HCT116 (cell line): ENCODE results near the gene HSPG2. TPM values are rescaled to one million over a fixed set of nuclear protein-coding genes. Genes with fewer than 3 reads are reported as not detected.

Source experiments
- ATAC-seq: fragments of 200-7000 bp; cut with Tn5 transposase; 2 replicates; pipeline ENCODE4 v1.9.1; 2020; ENCODE audit warnings: mild to moderate bottlenecking, moderate library complexity
- BruUV-seq: library from RNA; stranded (reverse); fragments of 400-500 nt; replicated peaks from 2 replicates; lab custom pipeline; 2021; lab: Mats Ljungman, UMichigan
- CTCF ChIA-PET: fragments of 300-600 bp; sonication (Branson Sonifier 250); formaldehyde crosslinking; loops from one replicate; lab custom pipeline; 2021; ENCODE audit warnings: antibody characterized with exemption; lab: Charles Lee
- POLR2A ChIA-PET: fragments of 300-600, 350-600 bp; sonication (Branson Sonifier 250); formaldehyde crosslinking; loops from one replicate; lab custom pipeline; 2021; ENCODE audit warnings: antibody characterized with exemption; lab: Charles Lee
- RAD21 ChIA-PET, 2 experiments: fragments of 300-600 bp; sonication (Branson Sonifier 250); formaldehyde crosslinking; loops; one replicate each; lab custom pipeline; 2023; ENCODE audit warnings: low total read pairs in 2 of 2; ENCODE audit not compliant: uncharacterized antibody in 2 of 2, unreplicated experiment in 2 of 2, low non-redundant PET in 1 of 2; lab: Charles Lee
- DNase-seq: peaks from one replicate; pipeline ENCODE4 v3.0.0-alpha.2; 2010; ENCODE audit warnings: low read depth, low spot score
- H2AFZ ChIP-seq: fragments of 200-600 bp; shearing (Covaris generic), sonication (generic); 2 replicates; pipeline ENCODE4 v1.6.1; 2017; ENCODE audit warnings: low read depth, mixed run types, mixed read lengths, antibody characterized with exemption, low read length; ENCODE audit not compliant: poor library complexity, severe bottlenecking
- H3K27ac ChIP-seq: 2 replicates; pipeline ENCODE4 v1.5.1; 2012; ENCODE audit warnings: low read depth, low read length
- H3K27me3 ChIP-seq: fragments of 200-600 bp; sonication (generic); 2 replicates; pipeline ENCODE4 v1.6.1; 2016; ENCODE audit warnings: mixed run types, low read length, mixed read lengths; ENCODE audit not compliant: insufficient read depth
- H3K36me3 ChIP-seq, 2 experiments: fragments of 200-500 bp in 1 of 2; fragments of 200-600 bp in 1 of 2; sonication (Bioruptor generic) in 1 of 2; sonication (generic) in 1 of 2; 2 replicates each; pipeline versions ENCODE4 v1.5.1 to v1.6.1; 2014 to 2016; ENCODE audit warnings: low read length in 2 of 2, inconsistent platforms in 1 of 2, mixed read lengths in 1 of 2, mixed run types in 1 of 2; ENCODE audit not compliant: insufficient read depth in 2 of 2, control insufficient read depth in 1 of 2
- H3K4me1 ChIP-seq, 2 experiments: fragments of 200-600 bp in 1 of 2; sonication (generic) in 1 of 2; 2 replicates each; pipeline versions ENCODE4 v1.5.1 to v1.6.1; 2012 to 2017; ENCODE audit warnings: low read length in 2 of 2, inconsistent platforms in 1 of 2, mild to moderate bottlenecking in 1 of 2, mixed read lengths in 1 of 2, mixed run types in 1 of 2, moderate library complexity in 1 of 2; ENCODE audit not compliant: insufficient read depth in 2 of 2, control insufficient read depth in 1 of 2
- H3K4me2 ChIP-seq: fragments of 200-600 bp; sonication (generic); 2 replicates; pipeline ENCODE4 v1.6.1; 2017; ENCODE audit warnings: mixed run types, low read length, mixed read lengths
- H3K4me3 ChIP-seq, 2 experiments: fragments of 200-600 bp in 1 of 2; sonication (generic) in 1 of 2; replicated peaks in 1 of 2; 2 replicates each; pipeline ENCODE4 v1.5.1; 2011 to 2016; ENCODE audit warnings: low read length in 2 of 2, control low read depth in 1 of 2, low read depth in 1 of 2, mild to moderate bottlenecking in 1 of 2, mixed read lengths in 1 of 2, mixed run types in 1 of 2
- H3K79me2 ChIP-seq: fragments of 200-600 bp; sonication (generic); 2 replicates; pipeline ENCODE4 v1.6.1; 2017; ENCODE audit warnings: mild to moderate bottlenecking, mixed run types, low read length, moderate library complexity, mixed read lengths; ENCODE audit not compliant: insufficient read depth
- H3K9ac ChIP-seq: fragments of 200-600 bp; sonication (generic); 2 replicates; pipeline ENCODE4 v1.6.1; 2016; ENCODE audit warnings: low read length, mixed read lengths
- H3K9me2 ChIP-seq: fragments of 200-600 bp; sonication (generic), shearing (Covaris generic); 2 replicates; pipeline ENCODE4 v1.6.1; 2017; ENCODE audit warnings: mixed run types, mild to moderate bottlenecking, moderate library complexity; ENCODE audit not compliant: insufficient read depth
- H3K9me3 ChIP-seq, 2 experiments: fragments of 200-500 bp in 1 of 2; fragments of 200-600 bp in 1 of 2; sonication (Bioruptor generic) in 1 of 2; sonication (generic) in 1 of 2; 2 replicates each; pipeline ENCODE4 v1.6.1; 2014 to 2017; ENCODE audit warnings: low read length in 2 of 2, mixed read lengths in 2 of 2, inconsistent platforms in 1 of 2, low read depth in 1 of 2, mild to moderate bottlenecking in 1 of 2, mixed run types in 1 of 2, moderate library complexity in 1 of 2; ENCODE audit not compliant: control insufficient read depth in 1 of 2, insufficient read depth in 1 of 2
- H4K20me1 ChIP-seq: fragments of 200-600 bp; sonication (generic), shearing (Covaris generic); 2 replicates; pipeline ENCODE4 v1.6.1; 2017; ENCODE audit warnings: mixed run types, mild to moderate bottlenecking, moderate library complexity; ENCODE audit not compliant: insufficient read depth
- ATF3 ChIP-seq: IDR thresholded peaks from 2 replicates; pipeline ENCODE4 v1.6.1; 2012
- CBX3 ChIP-seq: IDR thresholded peaks from 2 replicates; pipeline ENCODE4 v1.6.1; 2012; ENCODE audit warnings: low read depth
- CEBPB ChIP-seq: IDR thresholded peaks from 2 replicates; pipeline ENCODE4 v1.6.1; 2012; ENCODE audit warnings: low read depth
- CTCF ChIP-seq, 3 experiments: fragments of 200-600 bp in 1 of 3; sonication (generic) in 1 of 3; IDR thresholded peaks in 2 of 3; conservative IDR thresholded peaks in 1 of 3; 2 replicates each; pipeline ENCODE4 v1.5.1; 2012 to 2017; ENCODE audit warnings: low read depth in 2 of 3, low read length in 2 of 3, antibody characterized with exemption in 1 of 3, borderline replicate concordance in 1 of 3, control low read depth in 1 of 3, mild to moderate bottlenecking in 1 of 3, mixed read lengths in 1 of 3, mixed run types in 1 of 3, moderate library complexity in 1 of 3; ENCODE audit not compliant: insufficient read depth in 1 of 3
- EZH2 ChIP-seq: fragments of 200-600 bp; sonication (generic); IDR thresholded peaks from 2 replicates; pipeline ENCODE4 v1.6.1; 2017; ENCODE audit warnings: antibody characterized with exemption, mixed run types
- EZH2phosphoT487 ChIP-seq: fragments of 200-600 bp; IDR thresholded peaks from 2 replicates; pipeline ENCODE4 v1.6.1; 2018; ENCODE audit warnings: antibody characterized with exemption, borderline replicate concordance
- MAX ChIP-seq: IDR thresholded peaks from 2 replicates; pipeline ENCODE4 v1.6.1; 2012
- POLR2A ChIP-seq: IDR thresholded peaks from 2 replicates; pipeline ENCODE4 v1.7.0; 2011; ENCODE audit warnings: borderline replicate concordance; ENCODE audit not compliant: insufficient read depth, insufficient read length; ENCODE audit errors: extremely low read depth
- POLR2AphosphoS5 ChIP-seq: IDR thresholded peaks from 2 replicates; pipeline ENCODE4 v1.6.1; 2011; ENCODE audit warnings: mild to moderate bottlenecking, low read depth, low read length, moderate library complexity
- RAD21 ChIP-seq: IDR thresholded peaks from 2 replicates; pipeline ENCODE4 v1.6.1; 2012; ENCODE audit warnings: low read depth, mild to moderate bottlenecking
- SIN3A ChIP-seq: IDR thresholded peaks from 2 replicates; pipeline ENCODE4 v1.6.1; 2012; ENCODE audit warnings: low read depth
- SP1 ChIP-seq: IDR thresholded peaks from 2 replicates; pipeline ENCODE4 v1.6.1; 2012; ENCODE audit warnings: low read depth
- SRF ChIP-seq: IDR thresholded peaks from 2 replicates; pipeline ENCODE4 v1.6.1; 2012; ENCODE audit warnings: low read depth
- YY1 ChIP-seq: IDR thresholded peaks from 2 replicates; pipeline ENCODE4 v1.6.1; 2011; ENCODE audit warnings: low read length, low read depth, moderate library complexity, mild to moderate bottlenecking; ENCODE audit not compliant: insufficient replicate concordance; ENCODE audit errors: extremely low read depth
- ZBTB33 ChIP-seq: IDR thresholded peaks from 2 replicates; pipeline ENCODE4 v1.6.1; 2011; ENCODE audit warnings: mild to moderate bottlenecking, low read length, moderate library complexity; ENCODE audit not compliant: insufficient replicate concordance; ENCODE audit errors: extremely low read depth
- ZFX ChIP-seq: fragments of 450-650 bp; IDR thresholded peaks from 2 replicates; pipeline ENCODE4 v1.6.1; 2017
- intact Hi-C: fragments of 100-400 bp; cut with micrococcal nuclease; formaldehyde crosslinking; loops from 2 replicates; pipeline ENCODE4 v1.10.0; 2022
- total RNA-seq: library from RNA; stranded (reverse); gene quantifications from one replicate; pipeline ENCODE4 v1.2.1, GENCODE V29; 2021; ENCODE audit not compliant: unreplicated experiment

Gene HSPG2
- total RNA-seq, 1 experiment from 2014 or later: 55.7 TPM

GRCh38 chr1:21878009-21878773 is 58.9 kb downstream of the HSPG2 start:
- no peak overlapping the region for H3K4me2 ChIP-seq
- BruUV-seq: no TSS peak
- H3K27me3 ChIP-seq: no peaks in the 10 kb centered on the region
- no peak overlapping the region for H3K27ac ChIP-seq
- intact Hi-C loops: no loop called here
- RAD21 ChIA-PET: no interaction called here
- no peaks in the 10 kb centered on the region for H4K20me1 ChIP-seq
- H3K4me1 ChIP-seq: no peaks in the 10 kb centered on the region
- H2AFZ ChIP-seq: no peak overlapping the region
- no peak overlapping the region for H3K4me3 ChIP-seq
- POLR2A ChIA-PET: no interaction called here
- ATAC-seq (no peak), DNase-seq (no peak)
- no peaks in the 10 kb centered on the region for H3K9me3 ChIP-seq
- H3K9ac ChIP-seq: no peak overlapping the region
- CTCF ChIA-PET: no interaction called here
- no peaks in the 10 kb centered on the region for H3K79me2 ChIP-seq
- TF ChIP-seq CBX3: no peak
- TF ChIP-seq RAD21: no peak
- TF ChIP-seq ZBTB33: no peak
- TF ChIP-seq, all 23 proteins: peak for 0
- H3K9me2 ChIP-seq: no peaks in the 10 kb centered on the region
- H3K36me3 ChIP-seq: peaks cover 0 to 2% of the 10 kb centered on the region in 2 experiments; a peak in 1 of 4 replicates

GRCh38 chr1:21876267-21876666 is 60.8 kb downstream of the HSPG2 start:
- H3K9me2 ChIP-seq: no peaks in the 10 kb centered on the region
- H3K79me2 ChIP-seq: no peaks in the 10 kb centered on the region
- H3K27me3 ChIP-seq: no peaks in the 10 kb centered on the region
- H3K4me1 ChIP-seq: peaks cover 10 to 12% of the 10 kb centered on the region in 2 experiments; a peak in 3 of 4 replicates
- intact Hi-C loops: no loop called here
- ChIA-PET POLR2A (no interaction called here), RAD21 (no interaction called here), CTCF (no interaction called here)
- H2AFZ ChIP-seq: no peak overlapping the region
- H3K9me3 ChIP-seq: no peaks in the 10 kb centered on the region
- H4K20me1 ChIP-seq: no peaks in the 10 kb centered on the region
- H3K27ac ChIP-seq: no peak overlapping the region
- H3K36me3 ChIP-seq: peaks cover 0 to 2% of the 10 kb centered on the region in 2 experiments; a peak in 1 of 4 replicates
- no peak overlapping the region for H3K4me2 ChIP-seq
- DNase-seq (no peak), ATAC-seq (no peak)
- TF ChIP-seq CTCF (IDR thresholded peaks at IDR 0.05 in 2 of 3, conservative IDR thresholded peaks at IDR 0.05 in 1 of 3; ENCODE audit: borderline replicate concordance in 1 of 3, insufficient read depth in 1 of 3, low read depth in 2 of 3, low read length in 2 of 3) (no peak), SIN3A (no peak), SP1 (no peak), POLR2AphosphoS5 (no peak), SRF (no peak), YY1 (no peak), POLR2A (no peak), EZH2 (no peak), CEBPB (no peak), EZH2phosphoT487 (no peak), RAD21 (no peak), ATF3 (no peak), MAX (no peak), ZFX (no peak), CBX3 (no peak)
- H3K9ac ChIP-seq: no peak overlapping the region
- H3K4me3 ChIP-seq: no peak overlapping the region
- BruUV-seq: no TSS peak
